Panc1 (cell line): ENCODE results near the gene SFSWAP.

Experiments
- CTCF ChIP-seq: fragments of 450-650 bp; IDR thresholded peaks from 2 replicates; pipeline ENCODE4 v1.5.1; 2017; ENCODE audit warnings: mild to moderate bottlenecking
- POLR2AphosphoS5 ChIP-seq: IDR thresholded peaks from 2 replicates; pipeline ENCODE4 v1.6.1; 2012; ENCODE audit warnings: mild to moderate bottlenecking, low read depth, low read length, moderate library complexity

DNA sequence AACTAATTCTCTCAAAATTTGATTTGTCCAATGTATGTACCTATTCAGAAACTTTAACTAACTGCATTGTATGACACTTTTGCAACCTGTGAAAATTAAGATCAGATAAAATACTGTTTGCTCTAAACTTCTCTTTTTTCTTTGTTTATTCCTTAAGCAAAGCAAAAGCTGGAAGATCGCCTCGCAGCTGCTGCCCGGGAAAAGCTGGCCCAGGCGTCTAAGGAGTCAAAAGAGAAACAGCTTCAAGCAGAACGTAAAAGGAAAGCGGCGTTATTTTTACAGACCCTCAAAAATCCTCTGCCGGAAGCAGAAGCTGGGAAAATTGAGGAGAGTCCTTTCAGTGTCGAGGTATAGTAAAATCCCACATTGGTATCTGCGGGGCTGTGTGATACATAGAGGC is 55.1 kb downstream of the SFSWAP start:
- no peak for TF ChIP-seq POLR2AphosphoS5
- no peak for TF ChIP-seq CTCF
